GM23338 (cell line): ENCODE measurements around the gene TAF4B. TPM values are rescaled to one million over a fixed set of nuclear protein-coding genes. Genes with fewer than 3 reads are reported as not detected.

Experiments
- ATAC-seq: fragments of 200-7000 bp; cut with Tn5 transposase; 3 replicates; pipeline ENCODE4 v1.9.1; 2020
- DNase-seq: peaks from one replicate; pipeline ENCODE4 v3.0.0-alpha.2; 2015; ENCODE audit warnings: low spot score
- H2AFZ ChIP-seq: fragments of 200-600 bp; sonication (generic); 2 replicates; pipeline ENCODE4 v1.8.0; 2016; ENCODE audit warnings: antibody characterized with exemption, mild to moderate bottlenecking, moderate library complexity
- H3F3A ChIP-seq: fragments of 200-600 bp; sonication (generic); replicated peaks from 2 replicates; pipeline ENCODE4 v1.8.0; 2017; ENCODE audit warnings: antibody characterized with exemption, mixed run types, low read depth
- H3K27ac ChIP-seq: fragments of 200-600 bp; sonication (generic); 2 replicates; pipeline ENCODE4 v1.6.1; 2016; ENCODE audit warnings: low read depth
- H3K27me3 ChIP-seq: fragments of 200-600 bp; sonication (generic); 2 replicates; pipeline ENCODE4 v1.8.0; 2016; ENCODE audit warnings: mild to moderate bottlenecking, mixed run types, moderate library complexity; ENCODE audit not compliant: insufficient read depth
- H3K36me3 ChIP-seq: fragments of 200-600 bp; sonication (generic); 2 replicates; pipeline ENCODE4 v1.8.0; 2016; ENCODE audit warnings: mild to moderate bottlenecking; ENCODE audit not compliant: insufficient read depth
- H3K4me1 ChIP-seq: fragments of 200-600 bp; sonication (generic); 2 replicates; pipeline ENCODE4 v1.8.0; 2016; ENCODE audit warnings: mild to moderate bottlenecking, moderate library complexity; ENCODE audit not compliant: insufficient read depth
- H3K4me2 ChIP-seq: fragments of 200-600 bp; sonication (generic); 2 replicates; pipeline ENCODE4 v1.7.1; 2017; ENCODE audit warnings: mixed run types
- H3K4me3 ChIP-seq: fragments of 200-600 bp; sonication (generic); 2 replicates; pipeline ENCODE4 v1.6.1; 2016; ENCODE audit warnings: mixed run types
- H3K79me2 ChIP-seq: fragments of 200-600 bp; sonication (generic); replicated peaks from 2 replicates; pipeline ENCODE4 v1.8.0; 2017; ENCODE audit warnings: mild to moderate bottlenecking; ENCODE audit not compliant: insufficient read depth
- H3K9me2 ChIP-seq: fragments of 200-600 bp; sonication (generic); 2 replicates; pipeline ENCODE4 v1.8.0; 2017; ENCODE audit not compliant: insufficient read depth
- H4K20me1 ChIP-seq: fragments of 200-600 bp; sonication (generic); replicated peaks from 2 replicates; pipeline ENCODE4 v1.8.0; 2017; ENCODE audit warnings: mild to moderate bottlenecking; ENCODE audit not compliant: insufficient read depth
- H3K27ac Mint-ChIP-seq: 2 replicates; pipeline ENCODE4 v1.8.0; 2020; ENCODE audit warnings: inconsistent platforms, mild to moderate bottlenecking, moderate library complexity, mixed read lengths
- H3K27me3 Mint-ChIP-seq: 3 replicates; pipeline ENCODE4 v1.8.0; 2022; ENCODE audit warnings: low read depth, mild to moderate bottlenecking, moderate library complexity, mixed read lengths, inconsistent platforms; ENCODE audit not compliant: insufficient read depth, poor library complexity
- H3K36me3 Mint-ChIP-seq: 3 replicates; pipeline ENCODE4 v1.8.0; 2021; ENCODE audit warnings: low read depth, mild to moderate bottlenecking, inconsistent platforms, moderate library complexity, mixed read lengths
- H3K4me1 Mint-ChIP-seq: 3 replicates; pipeline ENCODE4 v1.8.0; 2020; ENCODE audit warnings: mild to moderate bottlenecking, inconsistent platforms, mixed read lengths
- H3K4me3 Mint-ChIP-seq: 3 replicates; pipeline ENCODE4 v1.8.0; 2021; ENCODE audit warnings: moderate library complexity, mild to moderate bottlenecking, inconsistent platforms, mixed read lengths
- H3K9me3 Mint-ChIP-seq: 3 replicates; pipeline ENCODE4 v1.8.0; 2020; ENCODE audit warnings: moderate library complexity, mild to moderate bottlenecking, inconsistent platforms, mixed read lengths
- CREB1 ChIP-seq: fragments of 250-450 bp; sonication (Bioruptor Pico); IDR thresholded peaks from 2 replicates; pipeline ENCODE4 v1.5.0; 2020; ENCODE audit warnings: low read depth, mild to moderate bottlenecking, moderate library complexity
- CTCF ChIP-seq, 2 experiments: fragments of 200-600 bp in 1 of 2; sonication (generic) in 1 of 2; conservative IDR thresholded peaks; 2 replicates each; pipeline versions ENCODE4 v1.5.1 to v1.6.1; 2016 to 2017; ENCODE audit warnings: antibody characterized with exemption in 2 of 2, low read depth in 2 of 2, mild to moderate bottlenecking in 2 of 2, moderate library complexity in 1 of 2
- ETS1 ChIP-seq: IDR thresholded peaks from 2 replicates; pipeline ENCODE4 v1.6.1; 2016; ENCODE audit warnings: antibody characterized with exemption
- EZH2 ChIP-seq: fragments of 200-600 bp; sonication (generic); IDR thresholded peaks from one replicate; pipeline ENCODE4 v1.8.0; 2017; ENCODE audit warnings: antibody characterized with exemption, mild to moderate bottlenecking, low read depth; ENCODE audit not compliant: unreplicated experiment
- EZH2phosphoT487 ChIP-seq: fragments of 200-600 bp; sonication (generic); IDR thresholded peaks from one replicate; pipeline ENCODE4 v1.8.1; 2018; ENCODE audit warnings: antibody characterized with exemption; ENCODE audit not compliant: unreplicated experiment
- JUNB ChIP-seq: IDR thresholded peaks from one replicate; pipeline ENCODE4 v1.6.1; 2016; ENCODE audit warnings: antibody characterized with exemption; ENCODE audit not compliant: unreplicated experiment
- NANOG ChIP-seq: IDR thresholded peaks from 2 replicates; pipeline ENCODE4 v1.6.1; 2016; ENCODE audit warnings: antibody characterized with exemption, borderline replicate concordance
- POLR2AphosphoS5 ChIP-seq: IDR thresholded peaks from 2 replicates; pipeline ENCODE4 v1.6.1; 2016; ENCODE audit warnings: antibody characterized with exemption, low read depth
- REST ChIP-seq: IDR thresholded peaks from one replicate; pipeline ENCODE4 v1.6.1; 2018; ENCODE audit warnings: antibody characterized with exemption; ENCODE audit not compliant: unreplicated experiment
- STAT1 ChIP-seq: IDR thresholded peaks from one replicate; pipeline ENCODE4 v1.6.1; 2016; ENCODE audit warnings: antibody characterized with exemption; ENCODE audit not compliant: unreplicated experiment
- ZNF114 ChIP-seq: fragments of 250-450 bp; sonication (Bioruptor Pico); IDR thresholded peaks from 2 replicates; pipeline ENCODE4 v1.5.0; 2020; ENCODE audit warnings: mild to moderate bottlenecking, moderate library complexity
- ZNF331 ChIP-seq: fragments of 250-450 bp; sonication (Bioruptor Pico); IDR thresholded peaks from 2 replicates; pipeline ENCODE4 v1.5.0; 2020; ENCODE audit warnings: low read depth, mild to moderate bottlenecking, moderate library complexity
- ZNF462 ChIP-seq: fragments of 250-450 bp; sonication (Bioruptor Pico); IDR thresholded peaks from 2 replicates; pipeline ENCODE4 v1.5.0; 2020; ENCODE audit warnings: mild to moderate bottlenecking, moderate library complexity
- polyA plus RNA-seq: library from polyadenylated mRNA; unstranded; fragments of >200 nt; fragmentation: Nextera tagmentation; extraction: Ambion mirVana; gene quantifications from 2 replicates; pipeline ENCODE4 v1.2.1, GENCODE V29; 2016
- total RNA-seq: library from RNA; depleted of rRNA; stranded (reverse); fragments of >200 nt; shearing (Covaris generic); gene quantifications from 2 replicates; pipeline ENCODE4 v1.2.3, GENCODE V29; 2014

TAF4B gene
- total and polyA plus RNA-seq, 2 experiments from 2014 or later = 9.4 to 27.3 TPM

GRCh38 chr18:26277374-26277773 lies 51.1 kb downstream of the TAF4B start:
- no peak overlapping the region for H3K4me2 ChIP-seq
- H3K79me2 ChIP-seq = no peaks in the 10 kb centered on the region
- Mint-ChIP-seq H3K27ac (no peak overlapping the region), H3K4me3 (no peak overlapping the region), H3K9me3 (peaks cover 3% of the 10 kb centered on the region; the same call in 2 of the 3 replicates), H3K27me3 (peaks cover 2% of the 10 kb centered on the region), H3K36me3 (peaks cover 52% of the 10 kb centered on the region), H3K4me1 (no peaks in the 10 kb centered on the region)
- no peak for ATAC-seq
- no peaks in the 10 kb centered on the region for H4K20me1 ChIP-seq
- no peak overlapping the region for H2AFZ ChIP-seq
- H3K27ac ChIP-seq = no peak overlapping the region
- no peak for DNase-seq
- no peaks in the 10 kb centered on the region for H3K9me2 ChIP-seq
- H3K27me3 ChIP-seq = no peaks in the 10 kb centered on the region
- no peak overlapping the region for H3K4me3 ChIP-seq
- no peak for TF ChIP-seq STAT1
- no peak for TF ChIP-seq CREB1 (CRISPR knock-in tag)
- TF ChIP-seq EZH2phosphoT487 = no peak
- no peak for TF ChIP-seq NANOG
- no peak for TF ChIP-seq ZNF114 (CRISPR knock-in tag)
- no peak for TF ChIP-seq REST
- TF ChIP-seq POLR2AphosphoS5 = no peak
- TF ChIP-seq JUNB = no peak
- no peak for TF ChIP-seq EZH2
- TF ChIP-seq ZNF462 (CRISPR knock-in tag) = no peak
- no peak for TF ChIP-seq ETS1
- TF ChIP-seq CTCF (conservative IDR thresholded peaks at IDR 0.05; ENCODE audit: low read depth in 2 of 2) = no peak
- no peak for TF ChIP-seq ZNF331 (CRISPR knock-in tag)
- H3F3A ChIP-seq = no peaks in the 10 kb centered on the region
- H3K4me1 ChIP-seq = peaks cover 3% of the 10 kb centered on the region; the same call in 1 of the 2 replicates
- peaks cover 14% of the 10 kb centered on the region; the same call in 1 of the 2 replicates for H3K36me3 ChIP-seq
